ENCODE results near the gene SPATA2L. TPM values are rescaled to one million over a fixed set of nuclear protein-coding genes. Genes with fewer than 3 reads are reported as not detected.

The SPATA2L gene
- total RNA-seq, 2 donors from 2014 or later = 19.0 to 24.1 TPM

GRCh38 chr16:89689142-89689541, 12.4 kb downstream of the SPATA2L start:
- no peaks in the 10 kb centered on the region for H3K9me3 ChIP-seq
- DNase-seq (ENCODE audit: low spot score) (no peak), ATAC-seq (ENCODE audit: insufficient number of reproducible peaks, low FRiP score, low read depth) (no peak)
- no peak for TF ChIP-seq CTCF (IDR thresholded peaks at IDR 0.05)
- H3K4me1 ChIP-seq (ENCODE audit: control insufficient read depth in 1 of 2, low read depth in 2 of 2) = peaks cover 5 to 8% of the 10 kb centered on the region in 2 donors
- no peaks in the 10 kb centered on the region for H3K27me3 ChIP-seq (replicated peaks; ENCODE audit: insufficient read depth)
- peaks cover 14% of the 10 kb centered on the region for H3K36me3 ChIP-seq
- H3K27ac ChIP-seq = no peak overlapping the region
- H3K4me3 ChIP-seq = no peak overlapping the region

- peaks cover 5 to 8% of the 10 kb centered on the region in 2 donors for H3K4me1 ChIP-seq (ENCODE audit: control insufficient read depth in 1 of 2, low read depth in 2 of 2)
- no peaks in the 10 kb centered on the region for H3K27me3 ChIP-seq (replicated peaks; ENCODE audit: insufficient read depth)
- no peak overlapping the region for H3K27ac ChIP-seq
- H3K4me3 ChIP-seq = no peak overlapping the region
- peaks cover 14% of the 10 kb centered on the region for H3K36me3 ChIP-seq
- no peak for TF ChIP-seq CTCF (IDR thresholded peaks at IDR 0.05)
- no peaks in the 10 kb centered on the region for H3K9me3 ChIP-seq
- DNase-seq (ENCODE audit: low spot score) (no peak), ATAC-seq (ENCODE audit: insufficient number of reproducible peaks, low FRiP score, low read depth) (no peak)
Observed at GRCh38 chr16:89688395-89688794, 13.1 kb downstream of the SPATA2L start.

- H3K4me1 ChIP-seq (ENCODE audit: control insufficient read depth in 1 of 2, low read depth in 2 of 2) = peaks cover 5 to 8% of the 10 kb centered on the region in 2 donors
- peak overlapping the region; percentile 63 to 79 for H3K27ac ChIP-seq
- no peaks in the 10 kb centered on the region for H3K27me3 ChIP-seq (replicated peaks; ENCODE audit: insufficient read depth)
- TF ChIP-seq CTCF (IDR thresholded peaks at IDR 0.05) = no peak
- no peak for ATAC-seq (ENCODE audit: insufficient number of reproducible peaks, low FRiP score, low read depth)
- no peak for DNase-seq (ENCODE audit: low spot score)
- H3K36me3 ChIP-seq = peaks cover 9% of the 10 kb centered on the region
- no peaks in the 10 kb centered on the region for H3K9me3 ChIP-seq
- H3K4me3 ChIP-seq = peak overlapping the region; percentile 99
Observed at GRCh38 chr16:89687092-89687940, 14.2 kb downstream of the SPATA2L start.

GRCh38 chr16:89686520-89687091, 14.9 kb downstream of the SPATA2L start, which contains the start of gene CDK10:
TSS of gene CDK10 (plus strand) at chr16:89686689. CDS start at chr16:89686711, 22 bp downstream.
- Histone ChIP-seq H3K36me3 (peaks cover 5% of the 10 kb centered on the region), H3K4me3 (peak within 1 kb of the TSS; percentile 99), H3K4me1 (ENCODE audit: control insufficient read depth in 1 of 2, low read depth in 2 of 2) (peaks cover 5 to 8% of the 10 kb centered on the region in 2 donors), H3K27ac (peak within 1 kb of the TSS; percentile 63 to 79), H3K27me3 (replicated peaks; ENCODE audit: insufficient read depth) (no peaks in the 10 kb centered on the region), H3K9me3 (no peaks in the 10 kb centered on the region)
- ATAC-seq (ENCODE audit: insufficient number of reproducible peaks, low FRiP score, low read depth) (peak; percentile 90), DNase-seq (ENCODE audit: low spot score) (peak; percentile 45)
- no peak for TF ChIP-seq CTCF (IDR thresholded peaks at IDR 0.05)

GRCh38 chr16:89685916-89686315, 15.6 kb downstream of the SPATA2L start:
- DNase-seq (ENCODE audit: low spot score) = no peak
- no peak for TF ChIP-seq CTCF (IDR thresholded peaks at IDR 0.05)
- Histone ChIP-seq H3K36me3 (no peaks in the 10 kb centered on the region), H3K4me3 (peak overlapping the region; percentile 99), H3K27ac (no peak overlapping the region), H3K4me1 (ENCODE audit: control insufficient read depth in 1 of 2, low read depth in 2 of 2) (peaks cover 5 to 8% of the 10 kb centered on the region in 2 donors), H3K27me3 (replicated peaks; ENCODE audit: insufficient read depth) (no peaks in the 10 kb centered on the region), H3K9me3 (no peaks in the 10 kb centered on the region)
- no peak for ATAC-seq (ENCODE audit: insufficient number of reproducible peaks, low FRiP score, low read depth)
